Neural cell (in vitro differentiated cells): Measurements from ENCODE around the gene NSL1. TPM values are rescaled to one million over a fixed set of nuclear protein-coding genes. Genes with fewer than 3 reads are reported as not detected.

Experiments used
- H2AFZ ChIP-seq: fragments of 200-600, 300-800 bp; sonication (generic), shearing (Covaris generic); 2 replicates; pipeline ENCODE4 v1.6.0; 2014; ENCODE audit warnings: low read depth, mild to moderate bottlenecking, antibody characterized with exemption, low read length, moderate library complexity
- H3F3A ChIP-seq: fragments of 200-600 bp; shearing (Covaris generic); 2 replicates; pipeline ENCODE4 v1.6.1; 2016; ENCODE audit warnings: mild to moderate bottlenecking, moderate library complexity, mixed read lengths, antibody characterized with exemption, low read length; ENCODE audit not compliant: insufficient read depth, poor library complexity, severe bottlenecking
- H3K27ac ChIP-seq: fragments of 200-600, 300-800 bp; sonication (generic), shearing (Covaris generic); 2 replicates; pipeline ENCODE4 v1.5.1; 2014; ENCODE audit warnings: mild to moderate bottlenecking, low read length, moderate library complexity
- H3K27me3 ChIP-seq: fragments of 300-800, 200-600 bp; sonication (generic), shearing (Covaris generic); 2 replicates; pipeline ENCODE4 v1.6.0; 2014; ENCODE audit warnings: mild to moderate bottlenecking, low read depth, low read length, moderate library complexity; ENCODE audit not compliant: insufficient read depth
- H3K36me3 ChIP-seq: fragments of 300-800, 200-600 bp; sonication (generic), shearing (Covaris generic); 2 replicates; pipeline ENCODE4 v1.5.1; 2014; ENCODE audit warnings: mild to moderate bottlenecking, antibody characterized with exemption, low read length, moderate library complexity; ENCODE audit not compliant: insufficient read depth
- H3K4me2 ChIP-seq: fragments of 300-800, 200-600 bp; sonication (generic), shearing (Covaris generic); 2 replicates; pipeline ENCODE4 v1.6.0; 2014; ENCODE audit warnings: mild to moderate bottlenecking, low read length
- H3K4me3 ChIP-seq: fragments of 300-800, 200-600 bp; sonication (generic), shearing (Covaris generic); 2 replicates; pipeline ENCODE4 v1.5.1; 2014; ENCODE audit warnings: mild to moderate bottlenecking, low read length, moderate library complexity
- H3K79me2 ChIP-seq: fragments of 200-600 bp; shearing (Covaris generic); replicated peaks from 2 replicates; pipeline ENCODE4 v1.6.0; 2014; ENCODE audit warnings: mild to moderate bottlenecking, low read length, moderate library complexity; ENCODE audit not compliant: insufficient read depth
- H3K9ac ChIP-seq: fragments of 300-800, 200-600 bp; sonication (generic), shearing (Covaris generic); 2 replicates; pipeline ENCODE4 v1.6.1; 2016; ENCODE audit warnings: mild to moderate bottlenecking, low read length, mixed read lengths
- H3K9me2 ChIP-seq: fragments of 200-600 bp; shearing (Covaris generic); 2 replicates; pipeline ENCODE4 v1.6.1; 2016; ENCODE audit warnings: mild to moderate bottlenecking, low read length, mixed read lengths; ENCODE audit not compliant: insufficient read depth
- H3K9me3 ChIP-seq: fragments of 200-600, 300-800 bp; sonication (generic), shearing (Covaris generic); 2 replicates; pipeline ENCODE4 v1.6.1; 2016; ENCODE audit warnings: mild to moderate bottlenecking, mixed run types, low read length, moderate library complexity, mixed read lengths
- H4K20me1 ChIP-seq: fragments of 200-600 bp; shearing (Covaris generic); 2 replicates; pipeline ENCODE4 v1.6.1; 2016; ENCODE audit warnings: mild to moderate bottlenecking, mixed run types; ENCODE audit not compliant: insufficient read depth
- CTCF ChIP-seq: fragments of 450-650 bp; IDR thresholded peaks from 2 replicates; pipeline ENCODE4 v1.5.1; 2014; ENCODE audit warnings: antibody characterized with exemption, mild to moderate bottlenecking, moderate library complexity; ENCODE audit not compliant: poor library complexity, severe bottlenecking
- EP300 ChIP-seq: fragments of 450-650 bp; conservative IDR thresholded peaks from 2 replicates; pipeline ENCODE4 v1.6.1; 2014; ENCODE audit warnings: antibody characterized with exemption, mild to moderate bottlenecking, moderate library complexity; ENCODE audit not compliant: poor library complexity, severe bottlenecking
- EZH2 ChIP-seq: fragments of 200-600, 300-800 bp; shearing (Covaris generic), sonication (generic); IDR thresholded peaks from 2 replicates; pipeline ENCODE4 v1.6.1; 2014; ENCODE audit warnings: antibody characterized with exemption, low read length, borderline replicate concordance, mild to moderate bottlenecking; ENCODE audit not compliant: insufficient read depth, poor library complexity, severe bottlenecking
- MXI1 ChIP-seq: fragments of 450-650 bp; conservative IDR thresholded peaks from 2 replicates; pipeline ENCODE4 v1.6.1; 2014; ENCODE audit warnings: antibody characterized with exemption, mild to moderate bottlenecking; ENCODE audit not compliant: poor library complexity, severe bottlenecking
- POLR2AphosphoS5 ChIP-seq: IDR thresholded peaks from 2 replicates; pipeline ENCODE4 v1.6.1; 2012
- RAD21 ChIP-seq: fragments of 450-650 bp; conservative IDR thresholded peaks from 2 replicates; pipeline ENCODE4 v1.6.1; 2014; ENCODE audit warnings: antibody characterized with exemption, mild to moderate bottlenecking, moderate library complexity
- REST ChIP-seq: IDR thresholded peaks from 2 replicates; pipeline ENCODE4 v1.6.1; 2012; ENCODE audit warnings: borderline replicate concordance
- SMC3 ChIP-seq: fragments of 450-650 bp; conservative IDR thresholded peaks from 2 replicates; pipeline ENCODE4 v1.6.1; 2014; ENCODE audit warnings: antibody characterized with exemption, mild to moderate bottlenecking, moderate library complexity; ENCODE audit not compliant: poor library complexity
- TAF1 ChIP-seq: IDR thresholded peaks from 2 replicates; pipeline ENCODE4 v1.6.1; 2012; ENCODE audit warnings: low read depth
- polyA plus RNA-seq: library from polyadenylated mRNA; depleted of rRNA; stranded (reverse); fragments of >200 nt; gene quantifications from 2 replicates; pipeline ENCODE4 v1.2.3, GENCODE V29; 2014

The NSL1 gene
- polyA plus RNA-seq, 1 donor from 2014 or later: 40.4 TPM

GRCh38 chr1:212722270-212722957 is 69.2 kb downstream of the NSL1 start:
- Histone ChIP-seq H3K79me2 (no peaks in the 10 kb centered on the region), H3K9me2 (no peaks in the 10 kb centered on the region), H2AFZ (no peak overlapping the region), H4K20me1 (no peaks in the 10 kb centered on the region), H3F3A (no peaks in the 10 kb centered on the region), H3K27me3 (no peaks in the 10 kb centered on the region), H3K9me3 (no peaks in the 10 kb centered on the region), H3K4me3 (no peak overlapping the region), H3K36me3 (no peaks in the 10 kb centered on the region), H3K9ac (no peak overlapping the region), H3K4me2 (no peak overlapping the region), H3K27ac (no peak overlapping the region)
- TF ChIP-seq SMC3 (no peak), CTCF (no peak), POLR2AphosphoS5 (no peak), RAD21 (no peak), EP300 (no peak), TAF1 (no peak), MXI1 (no peak), REST (no peak), EZH2 (no peak)

- Histone ChIP-seq H3K4me2 (no peak overlapping the region), H3K9ac (no peak overlapping the region), H3K9me2 (no peaks in the 10 kb centered on the region), H3K36me3 (no peaks in the 10 kb centered on the region), H3K79me2 (no peaks in the 10 kb centered on the region), H3K27me3 (no peaks in the 10 kb centered on the region), H3F3A (no peaks in the 10 kb centered on the region), H3K4me3 (no peak overlapping the region), H4K20me1 (no peaks in the 10 kb centered on the region), H3K9me3 (no peaks in the 10 kb centered on the region), H2AFZ (no peak overlapping the region), H3K27ac (no peak overlapping the region)
- TF ChIP-seq SMC3 (no peak), EP300 (no peak), CTCF (no peak), REST (no peak), EZH2 (no peak), POLR2AphosphoS5 (no peak), MXI1 (no peak), TAF1 (no peak), RAD21 (no peak)
Measured at GRCh38 chr1:212721388-212722247, 70.0 kb downstream of the NSL1 start.
